Measurements from ENCODE around the gene DMXL1. TPM values are rescaled to one million over a fixed set of nuclear protein-coding genes. Genes with fewer than 3 reads are reported as not detected.

DMXL1 gene
- total RNA-seq, 2 donors from 2014 or later = 47.8 to 51.8 TPM

DNA sequence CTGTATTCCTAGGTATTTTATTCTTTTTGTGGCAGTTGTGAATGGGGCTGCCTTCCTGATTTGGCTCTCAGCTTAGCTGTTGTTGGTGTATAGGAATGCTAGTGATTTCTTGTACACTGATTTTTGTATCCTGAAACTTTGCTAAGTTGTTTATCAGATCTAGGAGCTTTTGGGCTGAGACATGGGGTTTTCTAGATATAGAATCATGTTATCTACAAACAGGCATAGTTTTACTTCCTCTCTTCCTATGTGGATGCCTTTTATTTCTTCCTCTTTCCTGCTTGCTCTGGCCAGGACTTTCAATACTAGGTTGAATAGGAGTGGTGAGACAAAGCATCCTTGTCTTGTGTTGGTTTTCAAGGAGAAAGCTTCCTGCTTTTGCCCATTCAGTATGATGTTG is 129.9 kb downstream of the DMXL1 start:
- Histone ChIP-seq H3K9me3 (ENCODE audit: control insufficient read depth, low read length) (peaks cover 17% of the 10 kb centered on the region), H3K27ac (ENCODE audit: low read depth, low read length) (no peak overlapping the region), H3K4me1 (ENCODE audit: control insufficient read depth, insufficient read depth, low read length) (no peaks in the 10 kb centered on the region), H3K27me3 (ENCODE audit: control insufficient read depth, insufficient read depth, low read length, poor library complexity, severe bottlenecking) (no peaks in the 10 kb centered on the region), H3K4me3 (ENCODE audit: low read length) (no peak overlapping the region), H3K36me3 (ENCODE audit: control insufficient read depth, insufficient read depth, low read length) (peaks cover 60% of the 10 kb centered on the region), H3K9ac (ENCODE audit: extremely low read depth, low read length, poor library complexity, severe bottlenecking) (no peak overlapping the region)
- no peak for DNase-seq
- H3K4me1 Mint-ChIP-seq = no peaks in the 10 kb centered on the region
- H3K4me3 Mint-ChIP-seq = no peak overlapping the region
- peaks cover 63% of the 10 kb centered on the region for H3K36me3 Mint-ChIP-seq (ENCODE audit: low read depth)
- TF ChIP-seq, protein P1, sequence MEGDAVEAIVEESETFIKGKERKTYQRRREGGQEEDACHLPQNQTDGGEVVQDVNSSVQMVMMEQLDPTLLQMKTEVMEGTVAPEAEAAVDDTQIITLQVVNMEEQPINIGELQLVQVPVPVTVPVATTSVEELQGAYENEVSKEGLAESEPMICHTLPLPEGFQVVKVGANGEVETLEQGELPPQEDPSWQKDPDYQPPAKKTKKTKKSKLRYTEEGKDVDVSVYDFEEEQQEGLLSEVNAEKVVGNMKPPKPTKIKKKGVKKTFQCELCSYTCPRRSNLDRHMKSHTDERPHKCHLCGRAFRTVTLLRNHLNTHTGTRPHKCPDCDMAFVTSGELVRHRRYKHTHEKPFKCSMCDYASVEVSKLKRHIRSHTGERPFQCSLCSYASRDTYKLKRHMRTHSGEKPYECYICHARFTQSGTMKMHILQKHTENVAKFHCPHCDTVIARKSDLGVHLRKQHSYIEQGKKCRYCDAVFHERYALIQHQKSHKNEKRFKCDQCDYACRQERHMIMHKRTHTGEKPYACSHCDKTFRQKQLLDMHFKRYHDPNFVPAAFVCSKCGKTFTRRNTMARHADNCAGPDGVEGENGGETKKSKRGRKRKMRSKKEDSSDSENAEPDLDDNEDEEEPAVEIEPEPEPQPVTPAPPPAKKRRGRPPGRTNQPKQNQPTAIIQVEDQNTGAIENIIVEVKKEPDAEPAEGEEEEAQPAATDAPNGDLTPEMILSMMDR (conservative IDR thresholded peaks at IDR 0.05) = no peak
- H3K27ac Mint-ChIP-seq = no peak overlapping the region
- H3K9me3 Mint-ChIP-seq = no peaks in the 10 kb centered on the region
- no peaks in the 10 kb centered on the region for H3K27me3 Mint-ChIP-seq (ENCODE audit: insufficient read depth)

DNA sequence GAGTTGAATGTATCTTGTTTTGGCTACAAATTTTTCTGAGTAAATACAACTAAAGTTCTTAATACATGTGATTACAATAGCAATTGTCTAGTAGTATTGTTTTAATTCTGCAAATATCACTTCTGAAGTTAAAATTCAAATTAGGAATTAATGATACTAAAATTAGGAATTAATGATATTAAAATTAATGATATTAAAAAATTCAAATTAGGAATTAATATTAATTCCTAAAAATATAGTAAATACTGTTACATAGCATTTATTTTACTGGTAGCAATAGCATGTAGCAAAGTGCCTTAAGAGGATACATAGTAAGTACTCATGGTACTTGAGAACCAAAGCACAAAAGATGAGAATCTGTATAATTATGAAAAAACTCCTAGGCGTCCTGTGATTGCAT is 136.2 kb downstream of the DMXL1 start:
- DNase-seq = no peak
- 100% methylated on average over 1 of the region's 1 CpG; no CpG with 5 or more reads in 1 of the 2 experiments for WGBS, 2 experiments (ENCODE audit: insufficient coverage in 1 of 2, insufficient read length in 1 of 2)
- TF ChIP-seq, protein P1 (conservative IDR thresholded peaks at IDR 0.05) = no peak
- Histone ChIP-seq H3K36me3 (ENCODE audit: control insufficient read depth, insufficient read depth, low read length) (peaks cover 27% of the 10 kb centered on the region), H3K27ac (ENCODE audit: low read depth, low read length) (no peak overlapping the region), H3K27me3 (ENCODE audit: control insufficient read depth, insufficient read depth, low read length, poor library complexity, severe bottlenecking) (no peaks in the 10 kb centered on the region), H3K9me3 (ENCODE audit: control insufficient read depth, low read length) (peaks cover 8% of the 10 kb centered on the region), H3K4me1 (ENCODE audit: control insufficient read depth, insufficient read depth, low read length) (no peaks in the 10 kb centered on the region), H3K4me3 (ENCODE audit: low read length) (no peak overlapping the region), H3K9ac (ENCODE audit: extremely low read depth, low read length, poor library complexity, severe bottlenecking) (no peak overlapping the region)
- Mint-ChIP-seq H3K36me3 (ENCODE audit: low read depth) (peaks cover 34% of the 10 kb centered on the region), H3K4me3 (no peak overlapping the region), H3K4me1 (peaks cover 8% of the 10 kb centered on the region), H3K9me3 (no peaks in the 10 kb centered on the region), H3K27me3 (ENCODE audit: insufficient read depth) (no peaks in the 10 kb centered on the region), H3K27ac (no peak overlapping the region)

DNA sequence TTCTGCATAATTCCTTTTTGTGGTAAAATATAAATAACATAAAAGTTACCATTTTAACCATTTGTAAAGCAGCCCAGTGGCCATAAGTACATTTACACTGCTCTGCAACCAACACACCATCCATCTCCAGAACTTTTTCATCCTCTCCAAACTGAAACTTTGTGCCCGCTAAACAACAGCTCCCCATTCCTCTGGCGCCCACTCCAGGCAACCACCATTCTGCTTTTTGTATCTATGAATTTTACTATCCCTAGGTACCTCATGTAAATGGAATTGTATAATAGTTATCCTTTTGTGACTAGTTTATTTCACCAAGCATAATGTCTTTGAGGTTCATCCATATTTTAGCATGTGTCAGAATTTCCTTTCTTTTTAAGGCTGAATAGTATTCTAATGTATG is 141.1 kb downstream of the DMXL1 start:
- WGBS, 2 experiments (ENCODE audit: insufficient coverage in 1 of 2, insufficient read length in 1 of 2) = 92% methylated on average over 2 of the region's 2 CpGs; no CpG with 5 or more reads in 1 of the 2 experiments
- Histone ChIP-seq H3K9ac (ENCODE audit: extremely low read depth, low read length, poor library complexity, severe bottlenecking) (no peak overlapping the region), H3K27me3 (ENCODE audit: control insufficient read depth, insufficient read depth, low read length, poor library complexity, severe bottlenecking) (no peaks in the 10 kb centered on the region), H3K27ac (ENCODE audit: low read depth, low read length) (no peak overlapping the region), H3K4me1 (ENCODE audit: control insufficient read depth, insufficient read depth, low read length) (peaks cover 3% of the 10 kb centered on the region), H3K36me3 (ENCODE audit: control insufficient read depth, insufficient read depth, low read length) (peaks cover 4% of the 10 kb centered on the region), H3K9me3 (ENCODE audit: control insufficient read depth, low read length) (no peaks in the 10 kb centered on the region), H3K4me3 (ENCODE audit: low read length) (no peak overlapping the region)
- no peaks in the 10 kb centered on the region for H3K27me3 Mint-ChIP-seq (ENCODE audit: insufficient read depth)
- no peak overlapping the region for H3K27ac Mint-ChIP-seq
- no peak overlapping the region for H3K4me3 Mint-ChIP-seq
- peaks cover 22% of the 10 kb centered on the region for H3K4me1 Mint-ChIP-seq
- H3K36me3 Mint-ChIP-seq (ENCODE audit: low read depth) = peaks cover 20% of the 10 kb centered on the region
- no peaks in the 10 kb centered on the region for H3K9me3 Mint-ChIP-seq
- TF ChIP-seq, protein P1 (conservative IDR thresholded peaks at IDR 0.05) = no peak
- no peak for DNase-seq

Data from endodermal cell (in vitro differentiated cells).